GM18868 (cell line): ENCODE results near the gene PYHIN1.
A peak's percentile ranks its signal among the peaks of the same experiment; 100 is the strongest.
"Not testable (repeated sequence)": the region's sequence is repeated elsewhere in the genome, so short reads cannot be mapped to it uniquely, and the experiment has no call there.

Experiments
- ATAC-seq: cut with Tn5 transposase; IDR thresholded peaks from one replicate; pipeline ENCODE4 v1.9.1; 2021; ENCODE audit warnings: mild to moderate bottlenecking, moderate library complexity; ENCODE audit not compliant: unreplicated experiment

Gene PYHIN1

DNA sequence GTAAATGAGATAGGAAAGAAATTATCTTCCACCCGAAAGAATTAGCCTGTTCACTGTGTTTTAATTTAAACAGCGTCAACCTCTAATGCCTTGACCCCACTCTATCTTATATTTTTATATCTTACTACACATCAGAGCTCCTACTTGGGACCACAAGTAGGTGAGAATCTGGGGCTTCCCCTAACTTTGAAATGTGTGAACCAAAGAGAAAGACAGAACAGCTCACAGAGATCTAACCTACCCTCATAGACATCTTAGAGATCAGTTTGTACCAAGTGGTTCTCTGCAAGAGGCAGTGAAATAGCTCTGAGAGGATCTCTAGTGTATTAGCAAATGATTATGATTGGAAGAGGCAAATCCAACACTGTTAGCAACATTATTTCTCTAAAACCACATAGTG lies 47.4 kb downstream of the PYHIN1 start:
- no peak for ATAC-seq

GRCh38 chr1:158979229-158979628 lies 47.9 kb downstream of the PYHIN1 start:
- ATAC-seq = no peak

DNA sequence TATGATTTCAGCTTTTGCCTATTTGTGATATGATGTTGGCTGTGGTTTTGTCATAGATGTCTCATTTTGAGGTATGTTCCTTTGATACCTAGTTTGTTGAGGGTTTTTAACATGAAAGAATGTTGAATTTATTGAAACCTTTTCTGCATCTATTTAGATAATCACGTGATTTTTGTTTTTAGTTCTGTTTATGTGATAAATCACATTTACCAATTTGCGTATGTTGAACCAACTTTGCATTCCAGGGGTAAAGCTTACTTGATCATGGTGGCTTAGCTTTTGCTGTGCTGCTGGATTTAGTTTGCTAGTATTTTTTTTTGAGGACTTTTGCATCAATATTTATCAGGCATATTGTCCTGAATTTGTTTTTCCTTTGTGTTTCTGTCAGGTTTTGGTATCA lies 51.9 kb downstream of the PYHIN1 start:
- ATAC-seq = no peak

- ATAC-seq = no peak
Measured at GRCh38 chr1:158984386-158984785, 53.0 kb downstream of the PYHIN1 start.

- no peak for ATAC-seq
Measured at GRCh38 chr1:158989424-158989823, 58.1 kb downstream of the PYHIN1 start.

DNA sequence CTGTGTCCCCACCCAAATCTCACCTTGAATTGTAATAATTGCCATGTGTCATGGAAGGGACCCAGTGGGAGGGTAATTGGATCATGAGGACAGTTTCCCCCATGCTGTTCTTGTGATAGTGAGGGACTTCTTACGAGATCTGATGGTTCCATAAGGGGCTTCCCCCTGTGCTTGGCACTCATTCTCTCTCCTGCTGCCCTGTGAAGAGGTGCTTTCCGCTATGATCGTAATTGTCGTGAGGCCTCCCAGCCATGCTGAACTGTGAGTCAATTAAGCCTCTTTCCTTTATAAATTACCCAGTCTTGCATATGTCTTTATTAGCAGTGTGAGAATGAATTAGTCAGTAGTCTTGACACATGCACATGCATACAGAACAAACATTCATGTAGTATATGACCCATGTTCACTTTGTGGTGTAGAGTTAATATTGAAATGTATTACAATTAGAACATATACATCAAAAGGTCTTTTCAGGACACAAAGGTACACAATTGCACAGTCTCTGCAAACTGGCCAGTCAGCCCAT lies 61.5 kb downstream of the PYHIN1 start:
- no peak for ATAC-seq

GRCh38 chr1:158996998-158997397 lies 65.6 kb downstream of the PYHIN1 start:
- ATAC-seq = no peak

DNA sequence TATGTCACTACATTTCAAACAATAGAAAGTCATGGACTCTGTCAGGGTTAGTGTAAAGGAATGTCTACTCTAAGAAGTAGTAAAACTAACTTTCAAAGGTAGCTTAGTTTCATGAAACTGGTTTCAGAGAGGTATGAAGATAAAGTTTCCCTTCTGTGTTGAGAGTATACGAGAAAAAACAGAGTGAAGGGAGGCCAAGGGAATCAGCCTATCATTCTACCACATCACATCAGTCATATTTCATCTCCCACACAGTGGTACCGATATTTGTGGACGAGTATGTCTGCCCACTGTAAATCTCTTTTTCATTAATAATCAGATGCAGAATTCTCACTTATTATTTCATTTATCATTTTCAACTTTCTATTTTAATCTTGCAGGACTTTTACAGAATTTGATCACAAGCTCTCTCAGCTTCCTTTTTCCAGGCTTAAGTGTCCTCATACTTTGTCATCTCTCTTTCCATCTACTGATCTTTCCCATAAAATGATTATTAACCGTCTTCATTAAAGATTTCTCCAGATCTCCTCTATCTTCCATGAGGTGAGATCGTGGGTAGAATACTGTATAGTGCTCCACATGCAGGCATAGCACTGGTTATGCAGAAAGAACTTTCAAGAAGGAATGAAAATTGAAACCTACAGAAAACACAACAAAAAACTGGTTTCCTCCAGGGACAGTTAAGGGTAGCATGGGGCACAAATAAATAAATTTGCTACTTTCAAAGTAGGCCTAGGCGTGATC lies 66.9 kb downstream of the PYHIN1 start:
- ATAC-seq = no peak

DNA sequence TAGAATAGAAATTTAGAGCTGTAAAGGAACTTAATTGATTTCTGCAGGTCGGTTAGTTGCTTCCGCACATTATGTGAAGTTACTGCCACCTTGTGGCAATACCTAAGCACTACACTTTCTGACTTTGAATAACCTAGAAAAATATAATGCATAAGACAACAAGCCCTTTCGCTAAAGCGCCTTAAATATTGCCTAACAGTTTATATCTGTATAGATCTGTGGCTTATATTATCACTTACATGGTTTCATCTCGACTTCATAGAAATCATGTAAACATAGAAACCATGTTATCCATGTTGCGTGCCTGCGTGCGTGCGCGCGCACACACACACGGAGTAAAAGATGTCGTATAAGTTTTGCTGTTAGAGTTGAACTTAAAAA lies 67.4 kb downstream of the PYHIN1 start:
- no peak for ATAC-seq

GRCh38 chr1:158999316-159000069 lies 68.1 kb downstream of the PYHIN1 start:
- no peak for ATAC-seq

DNA sequence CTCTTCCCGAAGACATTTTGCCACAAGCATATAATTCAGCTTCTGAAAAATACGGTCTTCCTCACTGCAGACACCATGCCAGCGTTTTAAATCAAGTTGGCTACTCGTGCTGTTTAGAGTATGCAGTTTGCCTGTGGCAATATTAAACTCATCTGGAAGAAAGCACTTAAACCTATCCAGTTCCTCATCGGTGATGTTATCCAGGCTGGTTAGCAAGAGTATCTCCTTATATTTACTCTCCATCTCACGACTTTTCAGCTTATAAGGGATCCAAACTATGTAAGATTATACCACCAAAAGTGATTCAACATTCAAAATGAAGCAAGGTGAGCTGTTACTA lies 68.7 kb downstream of the PYHIN1 start:
- no peak for ATAC-seq

- ATAC-seq = no peak
Measured at GRCh38 chr1:159000625-159001024, 69.3 kb downstream of the PYHIN1 start.

DNA sequence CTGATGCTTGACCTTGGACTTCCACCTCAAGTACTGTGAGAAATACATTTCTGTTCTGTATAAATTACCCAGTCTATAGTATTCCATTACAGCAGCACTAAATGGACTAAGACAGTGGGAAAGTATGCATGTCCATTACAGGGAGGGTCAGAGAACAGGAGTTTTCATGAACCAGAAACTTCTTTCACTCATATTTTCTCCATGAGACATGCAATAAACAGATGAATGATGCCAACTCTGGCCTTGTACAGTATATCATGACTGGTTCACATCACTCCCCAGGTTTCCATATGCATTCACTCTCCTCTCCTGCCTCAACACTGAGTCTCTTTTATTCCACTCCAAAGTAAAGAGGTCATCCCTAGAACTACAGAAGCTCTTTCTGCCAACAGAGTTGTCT lies 73.8 kb downstream of the PYHIN1 start:
- no peak for ATAC-seq

DNA sequence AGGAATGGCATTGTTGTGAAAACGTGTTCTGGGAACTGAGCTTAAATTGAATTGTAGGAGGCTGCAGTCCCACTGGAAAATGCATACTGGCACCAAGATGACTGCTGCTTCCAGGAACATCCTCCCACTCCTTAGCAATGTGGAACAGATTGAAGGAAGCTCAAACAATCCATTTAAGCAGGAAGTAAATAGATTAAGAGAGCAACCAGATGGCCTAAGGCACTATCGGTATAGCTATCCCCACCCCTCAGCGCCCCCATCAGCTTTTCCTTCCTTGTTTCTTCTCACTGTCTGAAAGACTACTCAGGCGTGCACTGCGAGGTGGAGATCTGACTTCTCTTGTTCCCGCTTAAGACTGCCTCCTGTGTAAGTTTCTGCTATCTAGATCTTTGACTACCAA lies 74.3 kb downstream of the PYHIN1 start:
- ATAC-seq = peak; percentile 31

DNA sequence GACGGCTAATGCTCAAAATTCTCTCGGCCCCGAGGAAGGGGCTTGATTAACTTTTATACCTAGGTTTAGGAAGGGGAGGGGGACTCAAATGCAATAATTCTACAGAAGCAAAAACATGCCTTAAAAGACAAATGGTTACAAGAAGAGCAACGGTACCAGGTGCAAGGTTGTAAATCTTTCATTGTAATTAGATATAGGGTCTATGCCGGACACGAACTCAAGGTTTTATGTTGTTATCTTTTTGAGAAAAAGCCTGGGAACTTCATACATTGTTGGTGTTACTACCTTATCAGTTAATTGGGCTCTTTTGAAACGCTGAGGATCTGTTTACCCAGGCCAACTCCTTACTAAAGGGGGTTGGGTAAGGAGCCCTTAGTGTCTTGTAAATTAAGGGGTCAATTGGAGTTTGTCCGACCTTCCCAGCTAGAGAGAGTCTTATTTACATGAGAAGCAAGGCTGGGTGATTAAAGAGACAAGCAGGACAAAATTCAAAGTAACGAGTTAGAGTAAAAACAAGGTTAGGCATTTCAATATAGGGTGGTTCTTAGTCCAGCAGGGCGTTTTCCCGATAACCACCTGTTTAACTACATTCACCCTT lies 75.0 kb downstream of the PYHIN1 start:
- not testable (repeated sequence) for ATAC-seq

- ATAC-seq = no peak
Measured at GRCh38 chr1:159007726-159008125, 76.4 kb downstream of the PYHIN1 start.

GRCh38 chr1:159008744-159009188 lies 77.4 kb downstream of the PYHIN1 start:
- ATAC-seq = peak; percentile 66

- no peak for ATAC-seq
Measured at GRCh38 chr1:159009287-159009686, 77.9 kb downstream of the PYHIN1 start.

DNA sequence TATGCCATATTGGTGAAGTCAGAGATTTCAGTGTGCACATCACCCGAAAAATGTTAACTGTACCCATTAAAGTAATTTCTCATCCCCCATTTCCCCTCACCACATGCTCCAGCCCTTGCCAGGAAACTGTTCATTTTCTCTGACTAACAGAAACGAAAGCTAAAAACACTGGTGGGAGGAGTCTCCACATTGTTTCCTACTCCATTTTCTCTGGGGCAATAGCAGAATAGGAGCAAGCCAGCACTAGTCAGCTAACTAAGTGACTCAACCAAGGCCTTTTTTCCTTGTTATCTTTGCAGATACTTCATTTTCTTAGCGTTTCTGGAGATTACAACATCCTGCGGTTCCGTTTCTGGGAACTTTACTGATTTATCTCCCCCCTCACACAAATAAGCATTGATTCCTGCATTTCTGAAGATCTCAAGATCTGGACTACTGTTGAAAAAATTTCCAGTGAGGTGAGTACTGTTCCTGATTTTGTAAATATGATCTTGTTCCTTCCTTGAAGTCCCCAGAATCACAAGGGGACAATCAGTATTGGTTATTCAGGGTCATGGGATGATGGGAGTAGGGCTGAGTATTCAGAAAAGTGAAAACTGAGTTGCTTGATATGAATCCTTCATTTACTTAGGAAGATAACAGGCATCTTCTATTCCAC lies 78.5 kb downstream of the PYHIN1 start, which contains the start of gene IFI16:
IFI16 (plus strand) TSS at position 204 of the 658 bp plus-strand sequence. CDS start 4,774 bp downstream, outside the sequence.
- peak; percentile 74 for ATAC-seq

- ATAC-seq = no peak
Measured at GRCh38 chr1:159010391-159010790, 79.0 kb downstream of the PYHIN1 start.

- ATAC-seq = not testable (repeated sequence)
Measured at GRCh38 chr1:159011001-159011400, 79.6 kb downstream of the PYHIN1 start.
